NCI-H187 treated with DMSO at 0.1 percent for 48 hours (cell line): ENCODE data around the gene CGB8.
"Not testable (repeated sequence)": the region's sequence is repeated elsewhere in the genome, so short reads cannot be mapped to it uniquely, and the experiment has no call there.

ENCODE experiments used
- DNase-seq: peaks from one replicate; lab custom pipeline; 2025; lab: John Stamatoyannopoulos, UW

Gene CGB8

GRCh38 chr19:49049011-49049410, at the start of gene CGB8:
TSS of gene CGB8 (minus strand) at chr19:49049111. CDS start at chr19:49048739, 372 bp downstream.
- DNase-seq = not testable (repeated sequence)

DNA sequence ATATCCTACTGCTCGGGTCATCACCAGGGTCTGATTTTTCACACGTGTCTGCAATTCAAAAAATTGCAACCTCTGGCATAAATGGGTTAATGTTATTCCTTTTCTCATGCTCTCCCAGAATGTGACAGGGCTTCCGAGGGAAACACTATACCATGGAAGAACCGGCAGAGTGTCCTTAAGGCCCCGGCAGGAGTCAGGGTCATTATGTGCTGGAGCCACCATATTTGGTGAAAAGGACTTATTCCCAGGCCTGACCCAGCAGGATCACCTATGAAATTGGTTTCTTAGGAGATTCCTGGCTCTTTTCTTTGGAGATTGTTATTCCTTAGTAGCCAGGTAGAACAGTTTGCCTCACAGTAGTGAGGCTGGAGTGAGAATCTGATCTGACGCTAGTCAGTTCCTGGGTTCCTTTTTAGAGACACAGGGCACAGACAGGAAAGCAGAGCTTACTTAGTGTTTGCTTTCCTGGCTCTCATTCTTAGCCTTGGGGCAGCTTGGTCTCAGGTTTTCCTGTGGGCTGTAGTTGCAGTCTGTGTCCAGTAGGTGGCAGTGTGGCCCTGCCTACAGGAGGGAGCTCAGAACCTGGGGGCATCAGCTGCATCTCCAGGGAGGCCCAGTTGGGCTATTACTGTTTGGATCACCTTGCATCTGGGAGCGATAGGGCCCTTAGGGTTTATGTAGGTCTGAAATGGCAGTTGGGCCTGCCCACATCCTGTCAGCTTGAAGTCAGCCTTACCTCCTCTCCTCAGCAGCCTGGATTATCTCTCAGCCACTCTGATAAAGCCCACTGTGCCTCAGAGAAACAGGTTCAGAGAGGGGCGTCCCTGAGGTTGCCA, 48.8 kb upstream of the CGB8 start:
- DNase-seq = no peak

- DNase-seq = no peak
Measured at GRCh38 chr19:49094505-49095482, 45.9 kb upstream of the CGB8 start.

- no peak for DNase-seq
Measured at GRCh38 chr19:49092686-49093085, 43.8 kb upstream of the CGB8 start.

GRCh38 chr19:49091391-49092038, 42.6 kb upstream of the CGB8 start:
- DNase-seq = no peak

GRCh38 chr19:49086296-49086695, 37.4 kb upstream of the CGB8 start:
- no peak for DNase-seq

DNA sequence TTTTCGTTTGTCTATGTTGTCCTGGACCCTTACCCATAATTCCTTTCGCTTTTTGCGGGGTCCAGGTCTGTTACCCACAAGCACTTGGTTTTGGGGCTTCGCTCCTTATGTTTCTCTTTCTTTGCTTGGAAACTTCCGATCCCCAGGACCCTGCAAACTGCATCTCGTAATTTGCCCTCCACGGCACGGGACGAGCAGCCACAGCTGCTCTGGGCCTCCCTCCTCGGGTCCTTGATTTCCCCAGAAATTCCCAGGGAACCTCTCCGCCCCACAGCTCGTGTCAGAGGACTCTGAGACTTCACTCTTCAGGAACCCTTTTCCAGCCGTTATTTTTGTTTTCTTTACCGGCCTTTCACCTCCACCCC, 36.9 kb upstream of the CGB8 start:
- no peak for DNase-seq

DNA sequence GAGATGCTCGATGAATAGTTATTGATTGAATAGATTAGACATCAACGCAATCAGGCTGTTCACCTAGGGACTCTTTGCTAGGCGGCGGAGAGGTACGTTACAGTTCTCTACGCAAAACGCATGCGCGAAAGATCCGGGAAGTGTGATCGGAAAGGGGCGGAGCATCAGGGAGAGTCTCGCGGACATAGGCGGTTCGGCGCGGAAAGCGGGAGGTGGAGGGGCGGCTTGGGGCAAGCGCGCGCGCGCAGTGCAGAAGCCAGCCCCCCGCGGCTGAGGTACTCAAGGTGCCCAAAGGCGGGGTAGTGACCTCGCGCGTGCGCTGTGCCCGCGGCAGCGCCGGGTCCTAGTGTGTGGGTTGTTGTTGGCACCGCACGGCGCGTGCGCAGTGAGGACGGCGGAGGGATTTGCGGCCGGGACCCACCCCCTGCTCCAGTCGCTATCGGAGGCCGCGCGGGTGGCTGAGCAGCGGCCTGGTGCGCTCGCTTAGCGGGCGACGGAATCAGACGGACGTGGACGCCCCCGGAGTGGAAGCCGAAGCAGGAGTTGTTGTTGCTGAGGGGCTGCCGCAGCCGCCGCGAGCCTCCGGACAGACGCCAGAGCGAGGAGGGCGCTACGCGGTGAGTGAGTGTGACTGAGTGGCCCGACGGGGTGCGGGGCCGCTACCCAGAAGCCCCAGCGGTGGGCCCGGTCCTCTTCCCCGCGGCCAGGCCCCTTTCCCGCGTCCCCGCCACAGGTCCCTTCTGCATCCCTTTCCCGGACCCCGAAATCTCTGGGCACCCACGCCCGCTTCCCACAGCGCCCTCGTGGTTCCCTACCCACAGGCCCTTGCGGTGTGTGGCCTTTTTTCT, 36.3 kb upstream of the CGB8 start, which contains the start of gene SNRNP70:
Gene SNRNP70 (plus strand): TSS at position 432 of the 848 bp plus-strand sequence. CDS start 964 bp downstream, outside the sequence.
- peak; percentile 98 for DNase-seq

GRCh38 chr19:49084206-49085019, 35.5 kb upstream of the CGB8 start:
- no peak for DNase-seq

GRCh38 chr19:49081273-49081672, 32.4 kb upstream of the CGB8 start:
- DNase-seq = no peak

- no peak for DNase-seq
Measured at GRCh38 chr19:49080392-49080791, 31.5 kb upstream of the CGB8 start.

- not testable (repeated sequence) for DNase-seq
Measured at GRCh38 chr19:49074869-49075268, 26.0 kb upstream of the CGB8 start.

- no peak for DNase-seq
Measured at GRCh38 chr19:49073514-49074378, 24.8 kb upstream of the CGB8 start.

DNA sequence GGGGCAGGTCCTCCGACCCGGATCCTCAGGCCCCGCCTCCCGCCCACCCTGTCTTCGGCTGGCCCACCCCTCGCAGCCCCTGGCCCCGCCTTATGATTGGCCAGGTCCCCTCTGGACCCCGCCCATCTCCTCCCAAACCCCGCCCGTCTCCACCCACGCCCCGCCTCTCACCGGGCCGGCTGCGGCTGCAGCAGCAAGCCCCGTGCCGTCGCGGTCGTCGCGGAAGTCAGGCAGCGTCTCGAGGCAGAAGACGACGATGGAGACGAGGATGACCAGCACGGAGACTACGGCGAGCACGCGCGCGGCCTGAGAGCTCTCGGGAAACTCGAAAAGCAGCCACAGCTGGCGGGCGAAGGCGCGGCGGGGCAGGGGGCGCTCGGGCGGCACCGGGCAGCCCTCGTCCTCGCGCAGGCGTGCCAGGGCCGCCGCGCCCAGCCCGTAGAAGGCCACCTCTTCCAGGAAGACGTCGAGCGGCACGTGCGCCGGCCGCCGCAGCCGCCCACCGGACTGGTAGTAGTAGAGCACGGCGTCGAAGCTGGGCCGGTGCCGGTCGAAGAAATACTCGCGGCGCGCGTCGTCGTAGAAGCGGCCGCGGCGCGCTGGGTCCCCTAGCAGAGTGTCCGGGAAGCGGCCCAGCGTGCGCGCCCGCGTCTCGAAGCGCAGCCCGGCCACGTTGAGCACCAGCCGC, 23.1 kb upstream of the CGB8 start:
- no peak for DNase-seq

DNA sequence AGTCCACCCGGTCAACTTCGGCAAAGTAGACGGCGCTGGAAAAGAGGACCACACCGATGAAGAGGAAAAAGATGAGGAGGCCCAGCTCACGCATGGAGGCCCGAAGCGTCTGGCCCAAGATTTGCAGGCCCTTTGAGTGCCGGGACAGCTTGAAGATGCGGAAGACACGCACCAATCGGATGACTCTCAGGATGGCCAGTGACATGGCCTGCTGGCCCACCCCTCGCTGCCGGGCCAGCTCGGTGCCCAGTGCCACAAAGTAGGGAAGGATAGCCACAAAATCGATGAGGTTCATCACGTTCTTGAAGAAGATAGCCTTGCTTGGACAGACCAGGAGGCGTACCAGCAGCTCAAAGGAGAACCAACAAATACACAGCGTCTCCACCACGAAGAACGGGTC, 21.5 kb upstream of the CGB8 start:
- no peak for DNase-seq

GRCh38 chr19:49069026-49069425, 20.1 kb upstream of the CGB8 start:
- no peak for DNase-seq

DNA sequence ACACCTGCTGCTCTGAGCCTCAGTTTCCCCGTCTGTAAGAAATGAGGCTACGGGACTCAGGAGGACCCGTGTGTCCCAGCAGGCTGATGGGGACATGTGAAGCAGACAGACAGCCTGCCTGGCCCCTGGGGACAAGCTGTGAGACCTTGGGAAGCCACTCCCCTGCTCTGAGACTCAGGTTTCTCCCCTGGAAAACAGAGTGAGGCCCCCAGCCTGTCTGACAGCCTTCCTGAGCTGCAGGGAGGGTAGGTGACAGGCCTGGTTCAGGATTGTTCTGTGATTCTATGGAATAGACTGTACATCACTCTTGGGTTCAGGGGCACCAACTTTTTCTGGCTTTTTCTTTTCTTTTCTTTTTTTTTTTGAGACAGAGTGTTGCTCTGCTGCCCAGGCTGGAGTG, 18.6 kb upstream of the CGB8 start:
- no peak for DNase-seq

DNA sequence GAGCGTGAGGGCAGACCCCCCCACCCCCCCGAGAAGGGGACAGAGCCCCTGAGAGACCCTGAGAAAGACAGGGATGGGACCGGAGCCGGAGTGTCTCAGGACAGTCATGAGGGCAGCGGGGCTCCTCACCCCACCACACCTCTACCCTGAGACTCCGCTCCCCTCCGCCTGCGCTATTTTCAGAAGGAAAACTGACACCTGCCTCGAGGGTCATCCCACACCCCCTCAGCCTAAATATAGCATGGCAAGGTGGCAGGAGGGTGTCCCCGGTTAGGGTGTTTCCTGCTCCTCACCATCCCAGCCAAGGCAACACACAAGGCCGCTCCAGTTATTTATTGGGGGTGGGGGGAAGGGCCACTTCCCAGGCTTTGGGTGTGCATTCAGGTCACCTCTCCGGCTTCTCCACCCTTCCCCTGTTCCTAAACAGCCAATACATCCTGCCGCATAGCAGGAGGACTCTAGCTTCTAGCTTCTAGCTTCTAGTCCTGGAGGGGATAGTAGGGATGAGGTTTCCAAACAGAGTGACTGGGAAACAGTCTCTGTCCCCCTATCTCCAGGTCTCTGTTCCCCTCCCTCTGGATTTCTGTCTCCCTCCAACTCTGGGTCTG, 17.1 kb upstream of the CGB8 start:
- DNase-seq = no peak
